ENCODE data around the gene TGFB2.

DNA sequence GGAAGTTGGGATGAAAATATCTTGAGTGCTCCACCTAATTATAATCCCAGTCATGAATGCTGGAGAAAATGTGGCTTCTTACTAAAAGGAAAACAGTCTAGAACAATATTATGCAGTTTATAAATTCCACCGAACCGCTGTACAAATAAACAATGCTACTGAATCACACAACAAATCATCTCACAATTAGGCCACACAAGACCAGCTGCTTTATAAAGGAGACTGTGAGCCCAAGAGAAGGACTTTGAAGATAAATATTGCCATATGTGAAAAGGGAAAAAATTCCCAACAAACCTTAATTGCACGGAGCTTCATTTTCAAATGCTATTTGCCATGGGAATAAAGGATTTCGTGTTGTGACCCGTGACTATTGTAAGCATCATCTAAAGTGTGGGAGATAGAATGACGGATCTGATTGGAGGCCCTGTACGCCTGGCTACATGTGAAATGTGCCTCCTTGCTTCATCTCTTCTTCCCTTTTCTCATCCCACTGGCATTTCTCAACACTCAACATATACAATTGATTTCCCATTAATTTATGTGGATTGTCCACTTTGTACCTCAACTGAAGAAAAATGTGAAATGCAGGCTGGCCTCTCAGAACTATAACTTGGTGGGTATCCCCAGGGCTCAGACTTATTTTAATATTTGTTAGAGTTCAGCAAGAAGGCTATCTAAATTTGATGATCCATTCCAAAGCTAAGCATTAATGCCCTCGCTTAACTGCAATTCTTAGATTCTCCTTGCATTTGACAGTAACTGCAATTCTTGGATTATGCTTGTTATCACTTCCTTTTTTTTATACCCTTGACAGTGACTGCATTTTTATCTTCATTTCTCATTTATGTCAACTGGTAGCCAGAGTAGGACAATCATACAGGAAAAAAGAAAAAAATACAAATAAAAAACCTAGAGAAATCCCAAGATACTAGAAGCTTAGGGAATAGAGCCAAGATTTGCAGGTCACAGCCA is 122.3 kb downstream of the TGFB2 start:
- TF ChIP-seq, protein P1, sequence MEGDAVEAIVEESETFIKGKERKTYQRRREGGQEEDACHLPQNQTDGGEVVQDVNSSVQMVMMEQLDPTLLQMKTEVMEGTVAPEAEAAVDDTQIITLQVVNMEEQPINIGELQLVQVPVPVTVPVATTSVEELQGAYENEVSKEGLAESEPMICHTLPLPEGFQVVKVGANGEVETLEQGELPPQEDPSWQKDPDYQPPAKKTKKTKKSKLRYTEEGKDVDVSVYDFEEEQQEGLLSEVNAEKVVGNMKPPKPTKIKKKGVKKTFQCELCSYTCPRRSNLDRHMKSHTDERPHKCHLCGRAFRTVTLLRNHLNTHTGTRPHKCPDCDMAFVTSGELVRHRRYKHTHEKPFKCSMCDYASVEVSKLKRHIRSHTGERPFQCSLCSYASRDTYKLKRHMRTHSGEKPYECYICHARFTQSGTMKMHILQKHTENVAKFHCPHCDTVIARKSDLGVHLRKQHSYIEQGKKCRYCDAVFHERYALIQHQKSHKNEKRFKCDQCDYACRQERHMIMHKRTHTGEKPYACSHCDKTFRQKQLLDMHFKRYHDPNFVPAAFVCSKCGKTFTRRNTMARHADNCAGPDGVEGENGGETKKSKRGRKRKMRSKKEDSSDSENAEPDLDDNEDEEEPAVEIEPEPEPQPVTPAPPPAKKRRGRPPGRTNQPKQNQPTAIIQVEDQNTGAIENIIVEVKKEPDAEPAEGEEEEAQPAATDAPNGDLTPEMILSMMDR (IDR thresholded peaks at IDR 0.05; ENCODE audit: borderline replicate concordance, extremely low read depth, low read length, poor library complexity, severe bottlenecking) = no peak
- no peak for TF ChIP-seq EZH2 (IDR thresholded peaks at IDR 0.05; ENCODE audit: borderline replicate concordance, low read depth, low read length, severe bottlenecking)

Measured in DND-41 (cell line).